H9 (cell line): ENCODE data around the gene LMO3. TPM values are rescaled to one million over a fixed set of nuclear protein-coding genes. Genes with fewer than 3 reads are reported as not detected.

Experiments
- DNase-seq: peaks from one replicate; pipeline ENCODE4 v3.0.0-alpha.2; 2017
- H2AFZ ChIP-seq: one replicate; pipeline ENCODE4 v1.6.1; 2013; ENCODE audit warnings: mild to moderate bottlenecking, low read length, control low read depth, moderate library complexity
- H2AK5ac ChIP-seq: 2 replicates; pipeline ENCODE4 v1.6.1; 2013; ENCODE audit warnings: low read length, control low read depth, mixed read lengths; ENCODE audit not compliant: insufficient read length
- H2BK120ac ChIP-seq: one replicate; pipeline ENCODE4 v1.6.1; 2013; ENCODE audit warnings: low read depth, mild to moderate bottlenecking, low read length, control low read depth, inconsistent platforms; ENCODE audit not compliant: poor library complexity, severe bottlenecking
- H2BK12ac ChIP-seq: 2 replicates; pipeline ENCODE4 v1.6.1; 2013; ENCODE audit warnings: low read length, control low read depth, mixed read lengths, low read depth; ENCODE audit not compliant: insufficient read length
- H2BK15ac ChIP-seq: 2 replicates; pipeline ENCODE4 v1.6.1; 2013; ENCODE audit warnings: low read depth, low read length, control low read depth
- H2BK20ac ChIP-seq: one replicate; pipeline ENCODE4 v1.6.1; 2013; ENCODE audit warnings: low read depth, mild to moderate bottlenecking, low read length, control low read depth, inconsistent platforms; ENCODE audit not compliant: poor library complexity, severe bottlenecking
- H2BK5ac ChIP-seq: 2 replicates; pipeline ENCODE4 v1.6.1; 2013; ENCODE audit warnings: low read length, control low read depth, mixed read lengths; ENCODE audit not compliant: insufficient read length
- H3K14ac ChIP-seq: 2 replicates; pipeline ENCODE4 v1.6.1; 2013; ENCODE audit warnings: low read length, control low read depth; ENCODE audit not compliant: insufficient read depth
- H3K18ac ChIP-seq: 2 replicates; pipeline ENCODE4 v1.6.1; 2013; ENCODE audit warnings: low read depth, mild to moderate bottlenecking, mixed read lengths, low read length, control low read depth; ENCODE audit not compliant: insufficient read length
- H3K23ac ChIP-seq: 2 replicates; pipeline ENCODE4 v1.6.1; 2013; ENCODE audit warnings: low read length, control low read depth, mixed read lengths, low read depth; ENCODE audit not compliant: insufficient read length
- H3K23me2 ChIP-seq: 2 replicates; pipeline ENCODE4 v1.6.1; 2013; ENCODE audit warnings: low read depth, mild to moderate bottlenecking, mixed read lengths, low read length, control low read depth; ENCODE audit not compliant: insufficient read length, poor library complexity, severe bottlenecking
- H3K27ac ChIP-seq: 2 replicates; pipeline ENCODE4 v1.5.1; 2013; ENCODE audit warnings: low read length, control low read depth, mixed read lengths, low read depth; ENCODE audit not compliant: insufficient read length
- H3K27me3 ChIP-seq: 2 replicates; pipeline ENCODE4 v1.6.1; 2013; ENCODE audit warnings: low read length, control low read depth, inconsistent platforms; ENCODE audit not compliant: insufficient read depth
- H3K4ac ChIP-seq: 2 replicates; pipeline ENCODE4 v1.6.1; 2013; ENCODE audit warnings: low read depth, mild to moderate bottlenecking, control low read depth, inconsistent platforms, low read length, moderate library complexity
- H3K4me1 ChIP-seq: 2 replicates; pipeline ENCODE4 v1.6.1; 2013; ENCODE audit warnings: low read length, control low read depth, inconsistent platforms; ENCODE audit not compliant: insufficient read depth
- H3K4me2 ChIP-seq: 2 replicates; pipeline ENCODE4 v1.6.1; 2013; ENCODE audit warnings: low read length, control low read depth, mixed read lengths; ENCODE audit not compliant: insufficient read length, insufficient read depth
- H3K56ac ChIP-seq: 2 replicates; pipeline ENCODE4 v1.6.1; 2013; ENCODE audit warnings: low read depth, mild to moderate bottlenecking, mixed read lengths, low read length, control low read depth; ENCODE audit not compliant: insufficient read length
- H3K79me1 ChIP-seq: 2 replicates; pipeline ENCODE4 v1.6.1; 2013; ENCODE audit warnings: low read depth, mild to moderate bottlenecking, moderate library complexity, low read length, control low read depth, inconsistent platforms; ENCODE audit not compliant: insufficient read depth, poor library complexity, severe bottlenecking
- H3K79me2 ChIP-seq: 2 replicates; pipeline ENCODE4 v1.6.1; 2013; ENCODE audit warnings: low read length, control low read depth, inconsistent platforms; ENCODE audit not compliant: insufficient read depth
- H3K9ac ChIP-seq: 2 replicates; pipeline ENCODE4 v1.6.1; 2013; ENCODE audit warnings: low read length, control low read depth, mixed read lengths; ENCODE audit not compliant: insufficient read length; ENCODE audit errors: extremely low read depth
- H3K9me3 ChIP-seq: one replicate; pipeline ENCODE4 v1.6.1; 2013; ENCODE audit warnings: low read depth, low read length, inconsistent platforms; ENCODE audit not compliant: control insufficient read depth
- H3T11ph ChIP-seq: one replicate; pipeline ENCODE4 v1.6.1; 2013; ENCODE audit warnings: mild to moderate bottlenecking, low read length, control low read depth, inconsistent platforms
- H4K20me1 ChIP-seq: one replicate; pipeline ENCODE4 v1.6.1; 2013; ENCODE audit not compliant: control insufficient read depth, insufficient read length, insufficient read depth
- H4K5ac ChIP-seq: 2 replicates; pipeline ENCODE4 v1.6.1; 2013; ENCODE audit warnings: low read depth, mild to moderate bottlenecking, mixed read lengths, low read length, control low read depth; ENCODE audit not compliant: insufficient read length
- H4K8ac ChIP-seq: replicated peaks from 2 replicates; pipeline ENCODE4 v1.6.1; 2013; ENCODE audit warnings: low read length, control low read depth, mixed read lengths, low read depth; ENCODE audit not compliant: insufficient read length
- H4K91ac ChIP-seq: 2 replicates; pipeline ENCODE4 v1.6.1; 2013; ENCODE audit warnings: low read depth, mild to moderate bottlenecking, moderate library complexity, mixed read lengths, low read length, control low read depth; ENCODE audit not compliant: insufficient read length
- H3K27ac Mint-ChIP-seq, 3 experiments: 2 replicates in 2 of 3; 3 replicates in 1 of 3; pipeline ENCODE4 v1.8.0; 2020 to 2021; ENCODE audit warnings: mixed read lengths in 3 of 3, mild to moderate bottlenecking in 1 of 3, moderate library complexity in 1 of 3
- H3K27me3 Mint-ChIP-seq: 2 replicates; pipeline ENCODE4 v1.8.0; 2021; ENCODE audit warnings: low read depth, mild to moderate bottlenecking, moderate library complexity, mixed read lengths
- H3K36me3 Mint-ChIP-seq, 3 experiments: 2 replicates in 2 of 3; 3 replicates in 1 of 3; pipeline ENCODE4 v1.8.0; 2020 to 2021; ENCODE audit warnings: low read depth in 3 of 3, mixed read lengths in 3 of 3; ENCODE audit not compliant: insufficient read depth in 1 of 3
- H3K4me1 Mint-ChIP-seq, 2 experiments: 2 replicates each; pipeline ENCODE4 v1.8.0; 2020; ENCODE audit warnings: mixed read lengths in 2 of 2
- H3K4me3 Mint-ChIP-seq, 2 experiments: 2 replicates in 1 of 2; 3 replicates in 1 of 2; pipeline ENCODE4 v1.8.0; 2020 to 2021; ENCODE audit warnings: mild to moderate bottlenecking in 2 of 2, mixed read lengths in 2 of 2, moderate library complexity in 1 of 2
- H3K9me3 Mint-ChIP-seq, 2 experiments: 2 replicates in 1 of 2; 3 replicates in 1 of 2; pipeline ENCODE4 v1.8.0; 2020; ENCODE audit warnings: mild to moderate bottlenecking in 2 of 2, mixed read lengths in 2 of 2, moderate library complexity in 1 of 2
- total RNA-seq: library from RNA; stranded (reverse); gene quantifications from 2 replicates; pipeline ENCODE4 v1.2.1, GENCODE V29; 2021
- TF ChIP-seq, protein P1 (sequence below): fragments of 200-600 bp; sonication (generic); conservative IDR thresholded peaks from 3 replicates; pipeline ENCODE4 v1.8.0; 2021; ENCODE audit warnings: antibody characterized with exemption, mild to moderate bottlenecking

Gene LMO3
- total RNA-seq, 1 experiment from 2014 or later: not detected

DNA sequence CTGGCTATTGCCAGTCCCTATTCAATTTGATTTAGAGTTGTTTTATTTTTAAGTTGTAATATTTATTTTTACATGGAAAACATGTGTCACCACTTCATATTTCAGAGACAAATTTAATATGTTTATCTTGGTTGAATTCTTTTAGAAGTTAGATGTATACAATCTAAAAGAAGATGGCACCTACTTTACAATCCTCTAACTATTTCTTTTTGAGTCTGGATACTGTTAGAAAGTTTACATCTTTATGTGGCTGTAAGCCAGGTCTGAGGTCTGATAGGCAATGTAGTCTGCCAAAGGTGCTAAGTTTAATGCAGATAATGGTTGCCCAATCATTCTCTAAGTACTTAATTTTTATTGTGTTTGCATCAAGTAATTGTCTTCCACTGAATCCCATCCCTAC is 7.2 kb upstream of the LMO3 start:
- Histone ChIP-seq H3K56ac (no peak overlapping the region), H4K20me1 (no peaks in the 10 kb centered on the region), H3K18ac (no peak overlapping the region), H4K8ac (no peak overlapping the region), H3K4me2 (no peak overlapping the region), H4K91ac (no peak overlapping the region), H3K14ac (no peak overlapping the region), H3K9ac (no peak overlapping the region), H3K4me1 (peaks cover 3% of the 10 kb centered on the region; the same call in 1 of the 2 replicates), H3K27ac (no peak overlapping the region), H3T11ph (no peak overlapping the region), H3K23ac (no peak overlapping the region), H2BK120ac (no peak overlapping the region), H3K23me2 (no peaks in the 10 kb centered on the region), H3K79me1 (no peaks in the 10 kb centered on the region), H2AK5ac (no peak overlapping the region), H2BK20ac (no peak overlapping the region), H2BK15ac (no peak overlapping the region), H2BK5ac (no peak overlapping the region), H3K27me3 (peaks cover 4% of the 10 kb centered on the region; the same call in 1 of the 2 replicates), H3K9me3 (no peaks in the 10 kb centered on the region), H3K4ac (no peak overlapping the region), H3K79me2 (no peaks in the 10 kb centered on the region), H2AFZ (no peak overlapping the region), H4K5ac (no peak overlapping the region), H2BK12ac (no peak overlapping the region)
- TF ChIP-seq, protein P1, sequence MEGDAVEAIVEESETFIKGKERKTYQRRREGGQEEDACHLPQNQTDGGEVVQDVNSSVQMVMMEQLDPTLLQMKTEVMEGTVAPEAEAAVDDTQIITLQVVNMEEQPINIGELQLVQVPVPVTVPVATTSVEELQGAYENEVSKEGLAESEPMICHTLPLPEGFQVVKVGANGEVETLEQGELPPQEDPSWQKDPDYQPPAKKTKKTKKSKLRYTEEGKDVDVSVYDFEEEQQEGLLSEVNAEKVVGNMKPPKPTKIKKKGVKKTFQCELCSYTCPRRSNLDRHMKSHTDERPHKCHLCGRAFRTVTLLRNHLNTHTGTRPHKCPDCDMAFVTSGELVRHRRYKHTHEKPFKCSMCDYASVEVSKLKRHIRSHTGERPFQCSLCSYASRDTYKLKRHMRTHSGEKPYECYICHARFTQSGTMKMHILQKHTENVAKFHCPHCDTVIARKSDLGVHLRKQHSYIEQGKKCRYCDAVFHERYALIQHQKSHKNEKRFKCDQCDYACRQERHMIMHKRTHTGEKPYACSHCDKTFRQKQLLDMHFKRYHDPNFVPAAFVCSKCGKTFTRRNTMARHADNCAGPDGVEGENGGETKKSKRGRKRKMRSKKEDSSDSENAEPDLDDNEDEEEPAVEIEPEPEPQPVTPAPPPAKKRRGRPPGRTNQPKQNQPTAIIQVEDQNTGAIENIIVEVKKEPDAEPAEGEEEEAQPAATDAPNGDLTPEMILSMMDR: no peak
- H3K36me3 Mint-ChIP-seq: no peaks in the 10 kb centered on the region; a peak in 1 of 7 replicates
- no peaks in the 10 kb centered on the region for H3K9me3 Mint-ChIP-seq
- no peak overlapping the region for H3K4me3 Mint-ChIP-seq
- DNase-seq: no peak
- peaks cover 36 to 42% of the 10 kb centered on the region in 2 experiments for H3K4me1 Mint-ChIP-seq
- no peak overlapping the region for H3K27ac Mint-ChIP-seq
- peaks cover 30% of the 10 kb centered on the region for H3K27me3 Mint-ChIP-seq
